IMR-90 (cell line): Measurements from ENCODE around the gene ZNF555. TPM values are rescaled to one million over a fixed set of nuclear protein-coding genes. Genes with fewer than 3 reads are reported as not detected.
A peak's percentile ranks its signal among the peaks of the same experiment; 100 is the strongest.

ENCODE experiments used
- ATAC-seq: fragments of 200-7000 bp; cut with Tn5 transposase; 2 replicates; pipeline ENCODE4 v1.9.1; 2020; ENCODE audit warnings: low read depth, mild to moderate bottlenecking, moderate library complexity
- BruUV-seq: library from RNA; stranded (reverse); fragments of 400-500 nt; replicated peaks from 2 replicates; lab custom pipeline; 2021; lab: Mats Ljungman, UMichigan
- CTCF ChIA-PET: fragments of 300-600 bp; formaldehyde crosslinking; extraction: SDS; loops from one replicate; lab custom pipeline; 2021; ENCODE audit warnings: antibody characterized with exemption; lab: Yijun Ruan, JAX
- POLR2A ChIA-PET: fragments of 300-600 bp; sonication (Branson Sonifier 250); formaldehyde crosslinking; loops from one replicate; lab custom pipeline; 2022; ENCODE audit warnings: antibody characterized with exemption; ENCODE audit not compliant: unreplicated experiment; lab: Charles Lee
- DNase-seq: peaks from one replicate; pipeline ENCODE4 v3.0.0; 2013
- H2AFZ ChIP-seq: replicated peaks from 2 replicates; pipeline ENCODE3; 2013; ENCODE audit warnings: low read length, mild to moderate bottlenecking; ENCODE audit not compliant: poor library complexity
- H2AK5ac ChIP-seq: 2 replicates; pipeline ENCODE4 v1.6.1; 2013; ENCODE audit warnings: low read depth, low read length, inconsistent platforms
- H2AK9ac ChIP-seq: replicated peaks from 2 replicates; pipeline ENCODE3; 2013; ENCODE audit warnings: mild to moderate bottlenecking, low read depth, low read length, moderate library complexity; ENCODE audit not compliant: poor library complexity
- H2BK120ac ChIP-seq: 2 replicates; pipeline ENCODE4 v1.6.1; 2013; ENCODE audit warnings: low read depth, low read length, inconsistent platforms
- H2BK15ac ChIP-seq: 3 replicates; pipeline ENCODE4 v1.6.1; 2013; ENCODE audit warnings: low read depth, low read length, inconsistent platforms
- H2BK20ac ChIP-seq: 2 replicates; pipeline ENCODE4 v1.6.1; 2013; ENCODE audit warnings: low read depth, mild to moderate bottlenecking, inconsistent platforms, low read length, moderate library complexity
- H2BK5ac ChIP-seq: 2 replicates; pipeline ENCODE4 v1.6.1; 2013; ENCODE audit warnings: mild to moderate bottlenecking, low read depth, low read length, inconsistent platforms; ENCODE audit not compliant: poor library complexity, severe bottlenecking
- H3K14ac ChIP-seq: replicated peaks from 2 replicates; pipeline ENCODE4 v1.6.1; 2013; ENCODE audit warnings: low read depth, low read length, inconsistent platforms
- H3K18ac ChIP-seq: 2 replicates; pipeline ENCODE4 v1.6.1; 2013; ENCODE audit warnings: low read depth, low read length, control low read depth
- H3K23ac ChIP-seq: 2 replicates; pipeline ENCODE4 v1.6.1; 2013; ENCODE audit warnings: low read depth, low read length, inconsistent platforms
- H3K27ac ChIP-seq: 2 replicates; pipeline ENCODE4 v1.5.1; 2013; ENCODE audit warnings: mild to moderate bottlenecking, control low read depth, low read length; ENCODE audit not compliant: insufficient read depth
- H3K27me3 ChIP-seq: 2 replicates; pipeline ENCODE4 v1.6.1; 2013; ENCODE audit warnings: low read length; ENCODE audit not compliant: control insufficient read depth, insufficient read depth
- H3K36me3 ChIP-seq: 2 replicates; pipeline ENCODE4 v1.6.1; 2013; ENCODE audit warnings: low read length, mixed read lengths; ENCODE audit not compliant: control insufficient read depth, insufficient read depth
- H3K4ac ChIP-seq: 2 replicates; pipeline ENCODE4 v1.6.1; 2013; ENCODE audit warnings: low read depth, low read length, inconsistent platforms
- H3K4me1 ChIP-seq: 2 replicates; pipeline ENCODE4 v1.6.1; 2013; ENCODE audit warnings: low read length, mixed read lengths; ENCODE audit not compliant: control insufficient read depth, insufficient read depth
- H3K4me2 ChIP-seq: 2 replicates; pipeline ENCODE4 v1.6.1; 2013; ENCODE audit warnings: low read depth, mild to moderate bottlenecking, control low read depth, low read length, moderate library complexity
- H3K4me3 ChIP-seq: 2 replicates; pipeline ENCODE4 v1.5.1; 2013; ENCODE audit warnings: low read depth, mild to moderate bottlenecking, control low read depth, low read length, moderate library complexity; ENCODE audit not compliant: insufficient read depth
- H3K56ac ChIP-seq: 2 replicates; pipeline ENCODE4 v1.6.1; 2013; ENCODE audit warnings: low read length, inconsistent platforms; ENCODE audit not compliant: insufficient read depth; ENCODE audit errors: extremely low read depth
- H3K79me1 ChIP-seq, 2 experiments: 2 replicates each; pipeline ENCODE4 v1.6.1; 2013; ENCODE audit warnings: low read length in 2 of 2, inconsistent platforms in 1 of 2, low read depth in 1 of 2
- H3K9ac ChIP-seq: 2 replicates; pipeline ENCODE4 v1.6.1; 2013; ENCODE audit warnings: low read depth, low read length, control low read depth
- H3K9me1 ChIP-seq: 2 replicates; pipeline ENCODE4 v1.6.1; 2013; ENCODE audit warnings: low read length, inconsistent platforms; ENCODE audit not compliant: insufficient read depth
- H3K9me3 ChIP-seq: 2 replicates; pipeline ENCODE4 v1.6.1; 2013; ENCODE audit warnings: low read length; ENCODE audit not compliant: control insufficient read depth, insufficient read depth
- H4K20me1 ChIP-seq: 2 replicates; pipeline ENCODE4 v1.6.1; 2013; ENCODE audit warnings: low read length, inconsistent platforms; ENCODE audit not compliant: insufficient read depth
- H4K5ac ChIP-seq: 2 replicates; pipeline ENCODE4 v1.6.1; 2013; ENCODE audit warnings: mild to moderate bottlenecking, low read depth, low read length, control low read depth
- H4K8ac ChIP-seq, 2 experiments: 2 replicates each; pipeline ENCODE4 v1.6.1; 2013; ENCODE audit warnings: low read depth in 2 of 2, low read length in 2 of 2, control low read depth in 1 of 2, inconsistent platforms in 1 of 2
- H4K91ac ChIP-seq: 2 replicates; pipeline ENCODE4 v1.6.1; 2013; ENCODE audit warnings: low read depth, low read length, inconsistent platforms; ENCODE audit not compliant: insufficient read depth
- BHLHE40 ChIP-seq: fragments of 150-350 bp; IDR thresholded peaks from 2 replicates; pipeline ENCODE4 v1.6.1; 2016; ENCODE audit warnings: mild to moderate bottlenecking, low read depth, low read length
- CEBPB ChIP-seq: IDR thresholded peaks from 2 replicates; pipeline ENCODE4 v1.6.1; 2012; ENCODE audit warnings: low read depth, low read length, improper control_type of control experiment
- CHD1 ChIP-seq: IDR thresholded peaks from 2 replicates; pipeline ENCODE4 v1.6.1; 2012; ENCODE audit warnings: low read depth, low read length, improper control_type of control experiment
- CTCF ChIP-seq: conservative IDR thresholded peaks from 2 replicates; pipeline ENCODE4 v1.5.1; 2012; ENCODE audit warnings: mild to moderate bottlenecking, low read depth, low read length, improper control_type of control experiment
- ELK1 ChIP-seq: fragments of 150-350 bp; IDR thresholded peaks from 2 replicates; pipeline ENCODE4 v1.6.1; 2016; ENCODE audit warnings: low read depth, mild to moderate bottlenecking, low read length, moderate library complexity, borderline replicate concordance
- FOS ChIP-seq: fragments of 150-350 bp; IDR thresholded peaks from 2 replicates; pipeline ENCODE4 v1.6.1; 2016; ENCODE audit warnings: low read depth, low read length
- MAFK ChIP-seq: IDR thresholded peaks from 2 replicates; pipeline ENCODE4 v1.6.1; 2012; ENCODE audit warnings: low read depth, low read length, improper control_type of control experiment
- MXI1 ChIP-seq: IDR thresholded peaks from 2 replicates; pipeline ENCODE4 v1.6.1; 2012; ENCODE audit warnings: low read depth, mild to moderate bottlenecking, low read length, moderate library complexity, borderline replicate concordance
- NFE2L2 ChIP-seq: fragments of 150-350 bp; IDR thresholded peaks from 2 replicates; pipeline ENCODE4 v1.6.1; 2016; ENCODE audit warnings: low read depth, mild to moderate bottlenecking, low read length
- POLR2A ChIP-seq: IDR thresholded peaks from 2 replicates; pipeline ENCODE4 v1.6.1; 2012; ENCODE audit warnings: mild to moderate bottlenecking, low read depth, low read length
- RAD21 ChIP-seq: IDR thresholded peaks from 2 replicates; pipeline ENCODE4 v1.6.1; 2012; ENCODE audit warnings: low read length, improper control_type of control experiment
- RCOR1 ChIP-seq: IDR thresholded peaks from 2 replicates; pipeline ENCODE4 v1.6.1; 2012; ENCODE audit warnings: mild to moderate bottlenecking, low read length, improper control_type of control experiment; ENCODE audit not compliant: insufficient replicate concordance
- RFX5 ChIP-seq: IDR thresholded peaks from 2 replicates; pipeline ENCODE4 v1.8.0; 2012; ENCODE audit warnings: low read depth, mild to moderate bottlenecking, low read length, moderate library complexity
- SMC3 ChIP-seq: fragments of 150-350 bp; IDR thresholded peaks from 2 replicates; pipeline ENCODE4 v1.6.1; 2016; ENCODE audit warnings: low read depth, mild to moderate bottlenecking, antibody characterized with exemption, low read length, moderate library complexity
- WGBS, 2 experiments: methylation state at CpG; one replicate each; pipeline versions ENCODE4 v1.1.5 to v1.1.7; 2013; ENCODE audit warnings: missing lambda C conversion rate in 2 of 2; ENCODE audit not compliant: insufficient read length in 1 of 2; ENCODE audit errors: extremely low coverage in 2 of 2; 5-methylcytosine and 5-hydroxymethylcytosine counted together
- dilution Hi-C: fragments of 300-500 bp; cut with HindIII; formaldehyde crosslinking; loops from one replicate; pipeline ENCODE4 v1.14.3; 2018; ENCODE audit warnings: low sequenced_read_pairs; ENCODE audit not compliant: unreplicated experiment
- in situ Hi-C: fragments of 300-500 bp; cut with MboI; formaldehyde crosslinking; loops from 3 replicates; pipeline ENCODE4 v1.14.3; 2019; ENCODE audit warnings: low sequenced_read_pairs, inconsistent platforms, mixed read lengths
- intact Hi-C: fragments of 100-400 bp; cut with micrococcal nuclease; formaldehyde crosslinking; loops from 2 replicates; pipeline ENCODE4 v1.10.0; 2022
- polyA plus RNA-seq, 3 experiments: library from polyadenylated mRNA; depleted of rRNA; stranded (reverse); fragments of >200 nt; gene quantifications; 2 replicates each; pipeline ENCODE4 v1.2.3, GENCODE V29; 2012; ENCODE audit warnings: low replicate concordance in 1 of 3
- total RNA-seq: library from RNA; depleted of rRNA; stranded (reverse); fragments of >200 nt; gene quantifications from 2 replicates; pipeline ENCODE4 v1.2.3, GENCODE V29; 2012
- TF ChIP-seq, protein P1 (sequence below): fragments of 150-350 bp; IDR thresholded peaks from 2 replicates; pipeline ENCODE4 v1.6.1; 2017; ENCODE audit warnings: mild to moderate bottlenecking, antibody characterized with exemption, low read length, low read depth

ZNF555 gene
- total and polyA plus RNA-seq, 2 of the 4 experiments (the other 2 are of a cell fraction), result 2.8 to 9.7 TPM

- H3K79me1 ChIP-seq, result peaks cover 0 to 12% of the 10 kb centered on the region in 2 experiments; a peak in 2 of 4 replicates
- no peak overlapping the region for H3K14ac ChIP-seq
- DNase-seq (no peak), ATAC-seq (no peak)
- H3K4me1 ChIP-seq, result no peaks in the 10 kb centered on the region
- H2BK5ac ChIP-seq, result no peak overlapping the region
- H2AK9ac ChIP-seq, result peak overlapping the region; percentile 24
- H3K56ac ChIP-seq, result no peak overlapping the region
- H3K27ac ChIP-seq, result no peak overlapping the region
- no peak overlapping the region for H2BK15ac ChIP-seq
- WGBS, 2 experiments, result 95% methylated on average over 18 of the region's 23 CpGs; no CpG with 5 or more reads in 1 of the 2 experiments
- no peak overlapping the region for H2BK20ac ChIP-seq
- H4K91ac ChIP-seq, result no peak overlapping the region
- in situ Hi-C loops, result no loop called here
- H3K4me2 ChIP-seq, result no peak overlapping the region
- ChIA-PET POLR2A (no interaction called here), CTCF (no interaction called here)
- no TSS peak for BruUV-seq
- H3K9me3 ChIP-seq, result no peaks in the 10 kb centered on the region
- no peaks in the 10 kb centered on the region for H3K27me3 ChIP-seq
- H4K20me1 ChIP-seq, result peaks cover 6% of the 10 kb centered on the region; the same call in 1 of the 2 replicates
- no peak overlapping the region for H3K4ac ChIP-seq
- intact Hi-C loops, result no loop called here
- no peak overlapping the region for H3K18ac ChIP-seq
- dilution Hi-C loops, result no loop called here
- H2AK5ac ChIP-seq, result no peak overlapping the region
- H2AFZ ChIP-seq, result no peak overlapping the region
- no peak overlapping the region for H3K4me3 ChIP-seq
- H2BK120ac ChIP-seq, result no peak overlapping the region
- H3K23ac ChIP-seq, result no peak overlapping the region
- no peak overlapping the region for H4K5ac ChIP-seq
- peaks cover 51% of the 10 kb centered on the region for H3K36me3 ChIP-seq
- no peak overlapping the region for H4K8ac ChIP-seq
- TF ChIP-seq NFE2L2 (no peak), FOS (no peak), CHD1 (no peak), POLR2A (no peak), RFX5 (no peak), ELK1 (no peak), CTCF (no peak), MAFK (no peak), BHLHE40 (no peak), RAD21 (no peak), CEBPB (no peak), MXI1 (no peak), SMC3 (no peak), RCOR1 (no peak)
- TF ChIP-seq, protein P1, sequence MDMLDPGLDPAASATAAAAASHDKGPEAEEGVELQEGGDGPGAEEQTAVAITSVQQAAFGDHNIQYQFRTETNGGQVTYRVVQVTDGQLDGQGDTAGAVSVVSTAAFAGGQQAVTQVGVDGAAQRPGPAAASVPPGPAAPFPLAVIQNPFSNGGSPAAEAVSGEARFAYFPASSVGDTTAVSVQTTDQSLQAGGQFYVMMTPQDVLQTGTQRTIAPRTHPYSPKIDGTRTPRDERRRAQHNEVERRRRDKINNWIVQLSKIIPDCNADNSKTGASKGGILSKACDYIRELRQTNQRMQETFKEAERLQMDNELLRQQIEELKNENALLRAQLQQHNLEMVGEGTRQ, result no peak
- H3K9ac ChIP-seq, result no peak overlapping the region
- H3K9me1 ChIP-seq, result no peaks in the 10 kb centered on the region
Measured at GRCh38 chr19:2805991-2806649, 35.2 kb upstream of the ZNF555 start.
